ENCODE measurements around the gene CHRNA4.

The CHRNA4 gene

GRCh38 chr20:63363981-63364561 lies 2.9 kb upstream of the CHRNA4 start:
- no peak for DNase-seq (ENCODE audit: low read depth in 2 of 2)

GRCh38 chr20:63363013-63363957 lies 2.1 kb upstream of the CHRNA4 start:
- no peak for DNase-seq (ENCODE audit: low read depth in 2 of 2)

GRCh38 chr20:63362436-63363009 lies 1.4 kb upstream of the CHRNA4 start:
- DNase-seq (ENCODE audit: low read depth in 2 of 2): no peak

DNA sequence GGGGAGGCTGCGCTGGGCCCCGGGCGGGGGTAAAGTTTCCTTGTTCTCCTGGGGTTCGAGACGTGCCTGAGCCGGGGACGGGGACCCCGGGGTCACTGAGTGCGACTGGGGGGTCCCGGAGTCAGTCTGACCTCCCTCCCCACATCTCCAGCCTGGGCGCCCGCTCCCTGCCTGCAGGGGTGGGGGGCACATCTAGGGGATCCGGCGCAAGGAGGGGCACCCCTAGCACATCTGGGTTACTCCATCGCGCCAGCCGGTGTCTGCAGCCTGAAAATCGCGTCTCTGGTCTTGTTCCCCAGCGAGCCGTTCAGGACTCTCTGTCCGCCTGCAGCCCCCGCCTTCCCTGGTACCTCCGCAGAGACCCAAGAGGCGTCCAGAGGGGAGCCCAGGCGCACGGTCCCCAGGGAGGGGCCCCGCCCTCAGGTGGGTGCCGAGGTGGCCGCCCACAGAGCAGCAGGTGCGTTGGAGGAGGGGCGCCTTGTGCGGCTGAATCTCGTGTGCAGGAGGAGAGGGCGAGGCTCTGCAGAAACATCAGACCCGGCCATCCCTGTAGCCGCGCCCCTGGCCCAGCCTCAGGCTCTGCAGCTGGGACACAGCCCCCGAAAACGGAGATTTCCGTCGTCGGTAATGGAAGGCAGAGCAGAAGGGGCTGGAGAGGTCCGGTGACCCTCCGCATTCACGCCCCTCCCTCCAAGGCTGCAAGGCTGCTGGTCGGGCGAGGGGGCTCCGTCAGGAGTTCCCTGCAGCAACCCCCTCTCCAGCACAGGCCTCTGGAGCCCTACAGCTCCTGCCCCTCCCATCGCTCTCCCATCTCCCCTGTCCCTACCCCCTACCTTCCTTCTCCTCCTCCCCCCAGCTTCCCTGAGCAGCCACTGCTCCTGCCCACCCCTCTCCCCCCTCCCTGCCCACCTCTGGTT lies 628 bp upstream of the CHRNA4 start:
- no peak for DNase-seq (ENCODE audit: low read depth in 2 of 2)

DNA sequence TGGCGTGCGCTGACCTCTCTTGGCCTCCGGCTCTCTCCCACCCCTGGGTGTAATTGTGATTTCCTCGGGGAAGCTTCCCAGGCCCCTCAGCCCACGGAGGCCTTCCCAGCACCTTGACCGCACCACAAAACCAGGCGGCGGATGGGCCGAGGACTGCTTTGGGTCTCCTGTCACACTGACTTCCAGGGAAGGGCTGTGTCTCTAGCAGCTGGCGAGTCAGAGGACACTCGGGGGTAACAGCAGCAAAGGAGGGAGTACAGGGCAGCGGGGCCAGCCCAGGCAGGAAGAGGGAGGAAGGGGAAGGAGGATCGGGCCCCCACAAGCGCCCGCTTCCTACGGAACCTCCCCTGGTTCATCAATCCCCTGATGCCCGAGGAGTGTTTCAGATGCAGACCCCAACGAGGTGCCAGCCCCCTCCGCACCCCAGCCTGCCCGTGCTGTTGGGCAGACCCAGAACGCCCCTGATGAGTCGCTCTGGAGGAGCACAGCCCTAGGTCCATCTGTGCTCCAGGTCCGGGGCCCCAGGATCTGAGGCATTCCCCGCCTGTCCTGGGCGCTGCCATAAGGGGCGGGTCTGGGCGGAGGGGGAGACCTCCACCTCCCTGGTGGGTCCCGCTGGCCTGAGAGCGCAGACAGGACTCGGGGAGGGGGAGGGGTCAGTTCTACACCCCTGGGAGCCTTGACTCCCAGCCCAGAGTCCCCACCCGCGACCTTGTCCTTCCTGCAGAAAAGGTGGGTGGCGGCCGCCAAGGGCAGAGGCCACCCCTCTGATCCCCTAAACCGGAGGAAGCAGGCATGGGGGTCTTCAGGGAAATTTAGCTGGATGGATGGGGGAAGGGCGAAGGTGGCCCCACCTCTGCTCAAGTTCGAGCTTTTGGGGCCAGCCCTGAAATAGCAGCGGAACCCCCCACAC lies 956 bp downstream of the CHRNA4 start:
- DNase-seq (ENCODE audit: low read depth in 2 of 2): no peak

DNA sequence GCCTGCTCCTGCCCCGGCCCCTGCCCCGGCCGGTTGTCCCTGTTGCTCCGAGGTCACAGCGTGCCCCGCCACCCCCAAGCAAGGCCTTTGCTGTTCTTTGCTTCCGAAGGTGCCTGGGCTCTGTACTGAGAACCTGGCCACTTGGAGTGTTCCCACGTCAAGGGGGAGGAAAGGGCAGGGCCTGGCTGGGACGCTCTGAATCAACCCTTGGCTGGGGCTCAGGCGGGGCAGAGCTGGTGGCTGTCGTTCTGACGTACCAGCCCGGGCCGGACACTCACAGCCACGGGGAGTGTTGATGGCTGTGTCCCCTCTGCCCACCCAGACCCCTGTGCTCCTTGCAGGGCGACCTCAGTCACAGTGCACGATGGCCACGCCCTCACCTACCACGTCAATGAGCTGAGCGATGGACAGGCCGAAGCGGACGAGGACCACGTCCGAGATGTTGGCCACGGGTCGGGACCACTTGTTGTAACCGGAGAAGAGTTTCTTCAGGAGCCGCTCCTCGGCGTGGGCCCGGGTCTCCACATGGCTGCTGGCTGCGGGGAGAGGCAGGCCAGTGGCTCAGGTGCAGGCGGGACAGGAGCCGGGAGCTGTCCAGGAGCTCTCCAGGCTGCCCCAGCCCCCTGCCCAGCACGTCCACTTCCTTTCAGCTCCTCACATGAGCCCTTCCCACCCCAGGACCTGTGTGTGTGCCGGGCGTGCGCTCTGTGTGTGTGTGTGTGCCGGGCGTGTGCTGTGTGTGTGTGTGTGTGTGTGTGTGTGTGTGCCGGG lies 1.8 kb downstream of the CHRNA4 start:
- DNase-seq (ENCODE audit: low read depth in 2 of 2): no peak

GRCh38 chr20:63357921-63358905 lies 2.9 kb downstream of the CHRNA4 start:
- no peak for DNase-seq (ENCODE audit: low read depth in 2 of 2)

GRCh38 chr20:63356931-63357879 lies 3.9 kb downstream of the CHRNA4 start:
- DNase-seq (ENCODE audit: low read depth in 2 of 2): no peak

DNA sequence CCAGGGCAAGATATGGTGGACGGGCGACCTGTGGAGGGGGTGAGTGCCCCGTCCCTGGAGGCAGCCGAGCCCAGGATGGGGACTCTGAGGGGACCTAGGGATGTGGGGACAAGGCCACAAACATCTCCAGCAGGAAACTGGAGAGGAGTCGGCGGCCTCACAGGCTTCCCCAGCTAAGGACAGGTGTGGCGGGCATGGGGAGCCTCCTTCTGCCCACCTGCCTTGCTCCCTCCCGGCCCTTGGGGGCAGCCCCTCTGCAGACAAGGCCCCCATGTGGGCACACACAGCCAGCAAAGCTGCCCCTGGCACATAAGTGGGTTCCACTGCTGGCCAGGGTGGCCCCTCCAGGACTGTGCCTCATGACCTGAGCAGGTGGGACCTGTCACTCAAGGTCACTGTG lies 4.6 kb downstream of the CHRNA4 start:
- no peak for DNase-seq (ENCODE audit: low read depth in 2 of 2)

DNA sequence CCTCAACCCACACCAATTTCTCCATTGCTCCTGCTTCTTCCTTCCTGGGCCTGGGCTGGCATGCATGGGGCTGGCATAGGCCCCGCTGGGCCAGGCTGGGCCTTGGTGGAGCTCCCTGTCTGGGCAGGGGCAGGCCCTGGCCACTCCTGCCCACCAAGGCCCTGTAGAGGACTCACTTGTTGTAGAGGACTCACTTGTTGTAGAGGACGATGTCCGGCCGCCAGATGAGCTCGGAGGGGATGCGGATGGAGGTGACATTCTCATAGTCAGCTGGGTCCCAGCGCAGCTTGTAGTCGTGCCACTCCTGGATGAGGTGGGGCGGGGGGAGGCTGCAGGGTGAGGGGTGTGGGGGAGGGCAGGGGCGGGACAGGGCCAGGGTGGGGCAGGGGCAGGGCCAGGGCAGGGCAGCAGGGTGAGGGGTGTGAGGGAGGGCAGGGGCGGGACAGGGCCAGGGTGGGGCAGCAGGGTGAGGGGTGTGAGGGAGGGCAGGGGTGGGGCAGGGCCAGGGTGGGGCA lies 5.3 kb downstream of the CHRNA4 start:
- no peak for DNase-seq (ENCODE audit: low read depth in 2 of 2)

GRCh38 chr20:63354636-63355350 lies 6.4 kb downstream of the CHRNA4 start:
- DNase-seq (ENCODE audit: low read depth in 2 of 2): no peak

- no peak for DNase-seq (ENCODE audit: low read depth in 2 of 2)
Measured at GRCh38 chr20:63352811-63353221, 8.3 kb downstream of the CHRNA4 start.

GRCh38 chr20:63351811-63352591 lies 9.1 kb downstream of the CHRNA4 start:
- DNase-seq (ENCODE audit: low read depth in 2 of 2): no peak

DNA sequence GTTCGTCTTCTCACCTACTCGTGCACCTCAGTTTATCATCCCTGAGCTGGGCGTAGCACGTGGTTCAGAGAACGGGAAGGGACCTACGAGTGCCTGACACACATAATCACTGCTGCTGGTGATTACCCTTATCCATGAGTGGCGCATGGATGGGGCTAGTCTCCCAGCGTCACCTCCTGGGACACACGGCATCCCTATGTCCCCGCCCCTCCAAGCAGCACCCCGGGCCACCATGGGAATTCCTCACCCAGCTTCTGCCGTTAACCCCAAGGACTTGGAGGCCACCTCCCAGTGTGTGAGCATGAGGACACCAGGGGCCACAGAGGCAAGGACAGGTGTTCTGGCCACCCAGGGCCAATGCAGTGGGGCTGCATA lies 9.8 kb downstream of the CHRNA4 start:
- DNase-seq (ENCODE audit: low read depth in 2 of 2): no peak

DNA sequence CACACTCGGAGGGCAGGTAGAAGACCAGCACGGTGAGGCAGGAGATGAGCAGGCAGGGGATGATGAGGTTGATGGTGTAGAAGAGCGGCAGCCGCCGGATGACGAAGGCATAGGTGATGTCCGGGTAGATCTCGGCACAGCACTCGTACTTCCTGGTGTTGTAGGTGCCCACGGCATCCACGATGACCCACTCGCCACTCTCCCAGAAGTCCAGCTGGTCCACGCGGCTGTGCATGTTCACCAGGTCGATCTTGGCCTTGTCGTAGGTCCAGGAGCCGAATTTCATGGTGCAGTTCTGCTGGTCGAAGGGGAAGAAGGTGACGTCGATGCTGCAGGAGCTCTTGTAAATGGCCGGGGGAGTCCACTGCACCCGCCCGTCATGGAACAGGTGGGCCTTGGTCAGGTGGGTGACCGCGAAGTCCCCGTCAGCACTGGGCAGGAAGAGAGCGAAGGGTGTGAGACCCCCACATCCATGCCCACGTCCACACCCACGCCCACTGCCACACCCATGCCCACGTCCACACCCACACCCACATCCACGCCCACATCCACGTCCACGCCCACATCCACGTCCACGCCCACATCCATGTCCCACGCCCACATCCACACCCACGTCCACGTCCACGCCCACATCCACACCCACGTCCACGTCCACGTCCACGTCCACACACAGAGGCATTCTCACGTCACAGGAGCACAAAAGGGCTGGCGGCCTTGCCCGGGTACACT lies 10.4 kb downstream of the CHRNA4 start:
- no peak for DNase-seq (ENCODE audit: low read depth in 2 of 2)
